ENCODE measurements around the gene RASSF8. TPM values are rescaled to one million over a fixed set of nuclear protein-coding genes. Genes with fewer than 3 reads are reported as not detected.

RASSF8 gene
- total and polyA plus RNA-seq, 4 donors, result 10.6 to 86.7 (median 47.3) TPM

- Histone ChIP-seq H3K27me3 (ENCODE audit: control insufficient read depth in 1 of 2, insufficient read depth in 2 of 2, low read length in 1 of 2) (no peaks in the 10 kb centered on the region), H3K9me3 (ENCODE audit: control insufficient read depth, low read length) (no peaks in the 10 kb centered on the region), H3K4me3 (ENCODE audit: low read length in 2 of 2) (no peak overlapping the region), H3K4me1 (ENCODE audit: control insufficient read depth in 1 of 2, insufficient read depth in 2 of 2, low read length in 2 of 2) (peaks cover 2 to 7% of the 10 kb centered on the region in 2 donors), H3K27ac (ENCODE audit: low read depth in 1 of 2, low read length in 2 of 2) (no peak overlapping the region), H3K36me3 (ENCODE audit: control insufficient read depth in 1 of 2, insufficient read depth in 2 of 2, low read length in 1 of 2) (no peaks in the 10 kb centered on the region)
- 83 to 95% methylated on average over 4 of the region's 4 CpGs for WGBS, 2 donors
- no peak for ATAC-seq (ENCODE audit: low FRiP score)
- intact Hi-C loops (cut with DNase I), result loop anchor here in 1 of 2 donors (2.0 kb wide), 1 partner anchor 19 kb away; no protein-coding TSS in a partner anchor
- no peak for DNase-seq
Measured at GRCh38 chr12:25980035-25980434, 21.6 kb downstream of the RASSF8 start.

GRCh38 chr12:25981597-25981996, 23.1 kb downstream of the RASSF8 start:
- Histone ChIP-seq H3K9me3 (ENCODE audit: control insufficient read depth, low read length) (no peaks in the 10 kb centered on the region), H3K4me3 (ENCODE audit: low read length in 2 of 2) (no peak overlapping the region), H3K27ac (ENCODE audit: low read depth in 1 of 2, low read length in 2 of 2) (no peak overlapping the region), H3K4me1 (ENCODE audit: control insufficient read depth in 1 of 2, insufficient read depth in 2 of 2, low read length in 2 of 2) (peaks cover 2 to 20% of the 10 kb centered on the region in 2 donors), H3K36me3 (ENCODE audit: control insufficient read depth in 1 of 2, insufficient read depth in 2 of 2, low read length in 1 of 2) (no peaks in the 10 kb centered on the region), H3K27me3 (ENCODE audit: control insufficient read depth in 1 of 2, insufficient read depth in 2 of 2, low read length in 1 of 2) (no peaks in the 10 kb centered on the region)
- ATAC-seq (ENCODE audit: low FRiP score), result no peak
- intact Hi-C loops (cut with DNase I), result loop anchor here in 1 of 2 donors (2.0 kb wide), 1 partner anchor 21 kb away; no protein-coding TSS in a partner anchor
- WGBS, 2 donors, result 80 to 85% methylated on average over 3 of the region's 3 CpGs
- DNase-seq, result no peak

GRCh38 chr12:25982416-25982815, 23.9 kb downstream of the RASSF8 start:
- 0% methylated on average over 1 of the region's 1 CpG for WGBS, 2 donors
- intact Hi-C loops (cut with DNase I), result no loop called here
- DNase-seq (no peak), ATAC-seq (ENCODE audit: low FRiP score) (no peak)
- Histone ChIP-seq H3K9me3 (ENCODE audit: control insufficient read depth, low read length) (no peaks in the 10 kb centered on the region), H3K4me1 (ENCODE audit: control insufficient read depth in 1 of 2, insufficient read depth in 2 of 2, low read length in 2 of 2) (peaks cover 2 to 21% of the 10 kb centered on the region in 2 donors), H3K36me3 (ENCODE audit: control insufficient read depth in 1 of 2, insufficient read depth in 2 of 2, low read length in 1 of 2) (no peaks in the 10 kb centered on the region), H3K27ac (ENCODE audit: low read depth in 1 of 2, low read length in 2 of 2) (no peak overlapping the region), H3K27me3 (ENCODE audit: control insufficient read depth in 1 of 2, insufficient read depth in 2 of 2, low read length in 1 of 2) (no peaks in the 10 kb centered on the region), H3K4me3 (ENCODE audit: low read length in 2 of 2) (no peak overlapping the region)

- Histone ChIP-seq H3K9me3 (ENCODE audit: control insufficient read depth, low read length) (no peaks in the 10 kb centered on the region), H3K27me3 (ENCODE audit: control insufficient read depth in 1 of 2, insufficient read depth in 2 of 2, low read length in 1 of 2) (no peaks in the 10 kb centered on the region), H3K27ac (ENCODE audit: low read depth in 1 of 2, low read length in 2 of 2) (no peak overlapping the region), H3K4me3 (ENCODE audit: low read length in 2 of 2) (no peak overlapping the region), H3K36me3 (ENCODE audit: control insufficient read depth in 1 of 2, insufficient read depth in 2 of 2, low read length in 1 of 2) (no peaks in the 10 kb centered on the region), H3K4me1 (ENCODE audit: control insufficient read depth in 1 of 2, insufficient read depth in 2 of 2, low read length in 2 of 2) (peaks cover 2 to 21% of the 10 kb centered on the region in 2 donors)
- DNase-seq, result no peak
- intact Hi-C loops (cut with DNase I), result no loop called here
- 74 to 88% methylated on average over 4 of the region's 4 CpGs for WGBS, 2 donors
- ATAC-seq (ENCODE audit: low FRiP score), result no peak
Measured at GRCh38 chr12:25983625-25984024, 25.1 kb downstream of the RASSF8 start.

- H3K4me1 ChIP-seq (ENCODE audit: control insufficient read depth in 1 of 2, insufficient read depth in 2 of 2, low read length in 2 of 2), result peaks cover 2 to 20% of the 10 kb centered on the region in 2 donors
Measured at GRCh38 chr12:25984759-25985158, 26.3 kb downstream of the RASSF8 start.

GRCh38 chr12:25985316-25986175, 27.1 kb downstream of the RASSF8 start:
- DNase-seq (no peak), ATAC-seq (ENCODE audit: low FRiP score) (no peak)
- WGBS, 2 donors, result 79 to 80% methylated on average over 8 of the region's 8 CpGs
- Histone ChIP-seq H3K4me1 (ENCODE audit: control insufficient read depth in 1 of 2, insufficient read depth in 2 of 2, low read length in 2 of 2) (peaks cover 2 to 19% of the 10 kb centered on the region in 2 donors), H3K36me3 (ENCODE audit: control insufficient read depth in 1 of 2, insufficient read depth in 2 of 2, low read length in 1 of 2) (no peaks in the 10 kb centered on the region), H3K9me3 (ENCODE audit: control insufficient read depth, low read length) (no peaks in the 10 kb centered on the region), H3K27me3 (ENCODE audit: control insufficient read depth in 1 of 2, insufficient read depth in 2 of 2, low read length in 1 of 2) (no peaks in the 10 kb centered on the region), H3K27ac (ENCODE audit: low read depth in 1 of 2, low read length in 2 of 2) (no peak overlapping the region), H3K4me3 (ENCODE audit: low read length in 2 of 2) (no peak overlapping the region)
- intact Hi-C loops (cut with DNase I), result no loop called here

More at GRCh38 chr12:25984759-25985158, 26.3 kb downstream of the RASSF8 start:
- ATAC-seq (ENCODE audit: low FRiP score) (no peak), DNase-seq (no peak)
- Histone ChIP-seq H3K36me3 (ENCODE audit: control insufficient read depth in 1 of 2, insufficient read depth in 2 of 2, low read length in 1 of 2) (no peaks in the 10 kb centered on the region), H3K9me3 (ENCODE audit: control insufficient read depth, low read length) (no peaks in the 10 kb centered on the region), H3K27me3 (ENCODE audit: control insufficient read depth in 1 of 2, insufficient read depth in 2 of 2, low read length in 1 of 2) (no peaks in the 10 kb centered on the region), H3K27ac (ENCODE audit: low read depth in 1 of 2, low read length in 2 of 2) (no peak overlapping the region), H3K4me3 (ENCODE audit: low read length in 2 of 2) (no peak overlapping the region)
- intact Hi-C loops (cut with DNase I), result no loop called here
- 87% methylated on average over 2 of the region's 2 CpGs for WGBS, 2 donors

GRCh38 chr12:25986180-25986579, 27.7 kb downstream of the RASSF8 start:
- no peak for ATAC-seq (ENCODE audit: low FRiP score)
- Histone ChIP-seq H3K27ac (ENCODE audit: low read depth in 1 of 2, low read length in 2 of 2) (no peak overlapping the region), H3K4me3 (ENCODE audit: low read length in 2 of 2) (no peak overlapping the region), H3K9me3 (ENCODE audit: control insufficient read depth, low read length) (no peaks in the 10 kb centered on the region), H3K27me3 (ENCODE audit: control insufficient read depth in 1 of 2, insufficient read depth in 2 of 2, low read length in 1 of 2) (no peaks in the 10 kb centered on the region), H3K4me1 (ENCODE audit: control insufficient read depth in 1 of 2, insufficient read depth in 2 of 2, low read length in 2 of 2) (peaks cover 0 to 19% of the 10 kb centered on the region in 2 donors), H3K36me3 (ENCODE audit: control insufficient read depth in 1 of 2, insufficient read depth in 2 of 2, low read length in 1 of 2) (no peaks in the 10 kb centered on the region)
- no peak for DNase-seq
- intact Hi-C loops (cut with DNase I), result no loop called here

- H3K27ac ChIP-seq (ENCODE audit: low read depth in 1 of 2, low read length in 2 of 2), result no peak overlapping the region
- no peaks in the 10 kb centered on the region for H3K36me3 ChIP-seq (ENCODE audit: control insufficient read depth in 1 of 2, insufficient read depth in 2 of 2, low read length in 1 of 2)
- WGBS, 2 donors, result 47 to 48% methylated on average over 2 of the region's 2 CpGs
- H3K4me1 ChIP-seq (ENCODE audit: control insufficient read depth in 1 of 2, insufficient read depth in 2 of 2, low read length in 2 of 2), result peaks cover 0 to 19% of the 10 kb centered on the region in 2 donors
- no peaks in the 10 kb centered on the region for H3K9me3 ChIP-seq (ENCODE audit: control insufficient read depth, low read length)
- H3K4me3 ChIP-seq (ENCODE audit: low read length in 2 of 2), result no peak overlapping the region
- no peaks in the 10 kb centered on the region for H3K27me3 ChIP-seq (ENCODE audit: control insufficient read depth in 1 of 2, insufficient read depth in 2 of 2, low read length in 1 of 2)
- ATAC-seq (ENCODE audit: low FRiP score) (no peak), DNase-seq (no peak)
- intact Hi-C loops (cut with DNase I), result no loop called here
Measured at GRCh38 chr12:25988505-25988904, 30.0 kb downstream of the RASSF8 start.

- DNase-seq (no peak), ATAC-seq (ENCODE audit: low FRiP score) (no peak)
- no peak overlapping the region for H3K27ac ChIP-seq (ENCODE audit: low read depth in 1 of 2, low read length in 2 of 2)
- peaks cover 2 to 16% of the 10 kb centered on the region in 2 donors for H3K4me1 ChIP-seq (ENCODE audit: control insufficient read depth in 1 of 2, insufficient read depth in 2 of 2, low read length in 2 of 2)
- intact Hi-C loops (cut with DNase I), result loop anchor here in 1 of 2 donors (5.0 kb wide), 1 partner anchor 33 kb away; the partner anchor contains the start of gene RASSF8
- no peaks in the 10 kb centered on the region for H3K36me3 ChIP-seq (ENCODE audit: control insufficient read depth in 1 of 2, insufficient read depth in 2 of 2, low read length in 1 of 2)
- no peaks in the 10 kb centered on the region for H3K9me3 ChIP-seq (ENCODE audit: control insufficient read depth, low read length)
- no peak overlapping the region for H3K4me3 ChIP-seq (ENCODE audit: low read length in 2 of 2)
- H3K27me3 ChIP-seq (ENCODE audit: control insufficient read depth in 1 of 2, insufficient read depth in 2 of 2, low read length in 1 of 2), result no peaks in the 10 kb centered on the region
- WGBS, 2 donors, result 67 to 72% methylated on average over 2 of the region's 2 CpGs
Measured at GRCh38 chr12:25990495-25990894, 32.0 kb downstream of the RASSF8 start.
